Skeletal muscle cell (primary cell): ENCODE data around the gene ZNF407.
A peak's percentile ranks its signal among the peaks of the same experiment; 100 is the strongest.

Source experiments
- DNase-seq: peaks from one replicate; pipeline ENCODE4 v3.0.0-alpha.2; 2010; ENCODE audit warnings: low read depth
- H3K4me3 ChIP-seq: 2 replicates; pipeline ENCODE4 v1.5.1; 2011; ENCODE audit warnings: low read depth, mild to moderate bottlenecking, control low read depth, low read length, moderate library complexity

The ZNF407 gene

DNA sequence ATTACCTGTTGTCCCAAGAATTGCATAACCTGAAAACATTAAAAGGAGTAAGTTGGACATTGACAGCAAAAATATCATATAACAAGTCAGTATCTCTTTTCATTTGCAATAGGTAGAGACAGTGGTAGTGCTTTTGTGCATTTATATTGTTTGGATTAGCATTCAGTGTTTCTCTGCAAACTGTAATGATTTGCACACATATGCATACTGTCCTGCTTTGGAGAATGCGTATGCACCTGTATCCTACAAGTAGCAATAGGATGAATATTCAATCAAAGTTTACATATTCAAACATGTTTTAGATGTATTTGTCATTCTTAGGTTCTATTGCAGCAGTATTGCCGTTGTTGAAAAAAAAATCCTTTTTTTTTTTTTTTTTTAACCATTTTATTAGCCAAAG is 201.9 kb downstream of the ZNF407 start:
- no peak overlapping the region for H3K4me3 ChIP-seq
- DNase-seq = no peak

DNA sequence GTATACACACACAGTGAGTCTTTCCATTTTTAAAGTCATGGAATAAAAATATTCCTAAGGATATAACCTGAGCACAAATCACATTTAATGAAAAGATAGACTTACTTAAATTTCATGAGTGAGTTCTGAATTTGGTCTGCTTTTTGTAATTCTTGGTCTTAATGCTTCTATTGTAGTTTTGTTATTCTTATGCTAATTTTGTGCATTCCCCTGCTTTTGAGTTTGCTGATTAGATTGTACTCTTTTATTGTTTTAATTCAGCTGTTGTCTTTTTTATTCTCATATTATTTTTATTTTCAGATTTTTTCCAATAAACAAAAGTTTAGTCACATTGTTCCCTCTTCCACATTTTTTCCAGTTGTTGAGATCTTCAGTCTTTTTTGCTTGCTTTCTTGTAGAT is 202.4 kb downstream of the ZNF407 start:
- DNase-seq = no peak
- no peak overlapping the region for H3K4me3 ChIP-seq

DNA sequence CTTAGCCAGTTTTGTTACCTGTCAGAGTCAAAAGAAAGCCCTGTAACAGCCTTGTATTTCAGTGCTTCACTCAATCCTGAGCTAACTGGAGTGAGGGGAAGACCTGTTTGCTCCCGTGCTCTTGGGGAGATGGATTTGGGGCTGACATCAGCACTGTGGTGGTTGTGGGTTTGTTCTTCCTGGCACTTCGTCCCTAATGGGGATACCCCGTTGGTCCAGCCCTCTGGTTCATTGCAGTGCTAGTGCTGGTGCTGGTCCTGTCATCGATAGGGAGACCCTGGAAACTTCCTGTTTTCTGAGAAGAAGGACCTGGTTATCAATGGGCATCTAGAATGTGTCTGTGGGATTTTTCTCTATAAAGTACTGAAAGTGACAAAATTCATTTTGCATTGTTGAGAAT is 205.4 kb downstream of the ZNF407 start:
- DNase-seq = no peak
- H3K4me3 ChIP-seq = no peak overlapping the region

DNA sequence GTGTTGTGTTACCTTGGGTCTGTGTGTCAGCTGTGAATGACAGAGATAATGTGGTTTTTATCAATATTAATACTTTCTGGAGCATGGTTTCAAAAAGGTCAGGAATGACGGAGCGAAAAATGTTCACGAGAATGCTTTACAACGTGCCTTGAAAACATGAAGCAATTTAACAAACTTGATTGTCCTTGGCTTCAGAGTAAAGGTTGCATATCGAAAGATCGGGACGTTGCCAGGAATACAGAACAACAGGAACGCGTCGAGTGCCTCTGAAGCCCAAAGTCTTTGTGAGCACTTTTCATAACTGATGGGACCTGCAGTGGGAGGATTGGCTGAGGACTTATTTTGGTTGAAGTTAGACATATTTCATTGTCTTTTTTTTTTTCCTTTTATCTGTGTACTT is 206.1 kb downstream of the ZNF407 start:
- H3K4me3 ChIP-seq = no peak overlapping the region
- DNase-seq = no peak

DNA sequence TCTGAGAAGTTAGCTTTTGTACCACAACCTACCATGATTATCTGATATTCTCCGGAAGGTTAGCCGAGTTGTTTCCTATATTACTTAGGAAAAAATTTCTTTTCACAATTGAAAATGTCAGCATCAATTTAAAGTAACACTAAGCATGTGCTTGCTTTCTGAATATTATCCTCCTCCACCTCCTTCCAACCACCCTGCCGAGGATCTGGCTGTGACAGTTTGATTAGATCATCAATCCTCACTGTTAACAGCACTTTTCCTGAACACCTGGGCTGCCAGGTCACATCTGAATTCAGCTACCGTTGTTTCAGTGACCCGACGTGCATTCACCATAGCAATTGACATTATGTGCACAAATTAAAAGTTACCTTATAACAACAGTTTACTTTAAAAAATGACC is 207.0 kb downstream of the ZNF407 start:
- DNase-seq = no peak
- H3K4me3 ChIP-seq = no peak overlapping the region

DNA sequence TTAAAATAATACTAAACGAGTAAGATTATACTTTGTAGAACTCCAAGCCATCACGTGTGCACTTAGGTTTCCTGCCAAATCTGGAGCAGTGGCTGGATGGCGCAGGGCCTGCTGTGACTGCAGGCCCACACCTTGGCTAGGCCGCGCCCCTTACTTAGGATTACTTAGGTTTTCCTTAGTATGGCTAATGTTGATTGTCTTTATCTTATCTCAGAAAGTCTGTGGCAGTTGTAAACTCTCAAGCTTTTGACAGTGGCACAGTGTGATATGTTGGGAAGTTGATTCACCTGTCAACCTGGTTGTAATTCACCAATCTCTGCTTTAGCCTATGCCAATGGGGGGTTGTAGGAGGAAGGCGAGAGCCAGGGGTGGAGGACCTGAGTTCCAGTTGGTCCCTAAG is 208.4 kb downstream of the ZNF407 start:
- no peak for DNase-seq
- H3K4me3 ChIP-seq = no peak overlapping the region

DNA sequence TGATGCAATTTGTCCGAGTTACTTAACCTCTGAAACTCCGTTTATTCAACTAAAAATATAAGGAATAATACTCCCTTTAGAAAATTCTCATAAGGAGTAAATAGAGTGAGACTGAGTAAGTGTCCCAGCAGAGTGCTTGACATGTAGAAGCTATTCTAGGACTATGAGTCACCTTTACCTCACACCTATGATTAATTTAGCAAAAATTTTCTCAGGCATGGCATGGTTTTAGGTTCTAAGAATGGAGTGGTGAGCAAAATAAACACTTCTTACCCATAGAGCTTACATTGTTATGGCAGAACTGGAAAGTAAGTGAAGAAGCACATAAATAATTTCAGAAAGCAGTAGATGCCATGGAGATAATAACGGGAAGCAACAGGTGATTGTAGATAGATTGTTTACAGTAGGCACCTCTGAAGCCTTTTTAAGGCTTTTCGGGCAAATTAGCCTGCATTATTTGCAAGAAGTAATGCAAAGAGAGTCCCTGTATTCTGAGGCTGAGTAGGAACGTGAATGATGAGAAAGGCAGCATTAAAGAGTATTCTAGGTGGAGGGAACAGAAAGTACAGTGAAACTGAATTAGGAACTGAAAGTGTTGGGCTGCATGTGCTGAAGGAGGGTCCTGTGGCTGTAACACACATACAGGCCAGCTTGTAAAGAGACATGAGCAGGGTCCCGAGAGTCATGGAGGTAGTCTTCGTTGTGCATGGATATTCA is 209.2 kb downstream of the ZNF407 start:
- DNase-seq = peak; percentile 71
- H3K4me3 ChIP-seq = no peak overlapping the region

DNA sequence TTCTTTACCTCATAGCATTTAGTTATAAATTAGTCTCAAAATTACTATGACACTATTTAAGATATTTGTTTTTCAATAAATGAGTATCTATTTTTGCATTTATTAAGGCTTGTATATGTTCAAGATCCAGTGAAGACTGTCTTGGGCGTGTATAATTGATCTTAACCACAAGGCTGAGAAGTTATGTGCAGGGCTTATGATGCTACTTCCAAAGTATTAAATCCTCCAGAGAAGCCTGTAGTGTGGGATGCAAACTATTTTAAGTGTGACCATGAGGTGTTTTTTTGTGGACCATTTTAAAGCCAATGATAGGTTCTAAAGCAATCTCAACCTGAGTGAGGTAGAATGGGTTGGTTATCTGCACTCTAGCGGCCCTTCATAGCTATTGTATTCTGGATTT is 219.9 kb downstream of the ZNF407 start:
- DNase-seq = no peak
- no peak overlapping the region for H3K4me3 ChIP-seq

DNA sequence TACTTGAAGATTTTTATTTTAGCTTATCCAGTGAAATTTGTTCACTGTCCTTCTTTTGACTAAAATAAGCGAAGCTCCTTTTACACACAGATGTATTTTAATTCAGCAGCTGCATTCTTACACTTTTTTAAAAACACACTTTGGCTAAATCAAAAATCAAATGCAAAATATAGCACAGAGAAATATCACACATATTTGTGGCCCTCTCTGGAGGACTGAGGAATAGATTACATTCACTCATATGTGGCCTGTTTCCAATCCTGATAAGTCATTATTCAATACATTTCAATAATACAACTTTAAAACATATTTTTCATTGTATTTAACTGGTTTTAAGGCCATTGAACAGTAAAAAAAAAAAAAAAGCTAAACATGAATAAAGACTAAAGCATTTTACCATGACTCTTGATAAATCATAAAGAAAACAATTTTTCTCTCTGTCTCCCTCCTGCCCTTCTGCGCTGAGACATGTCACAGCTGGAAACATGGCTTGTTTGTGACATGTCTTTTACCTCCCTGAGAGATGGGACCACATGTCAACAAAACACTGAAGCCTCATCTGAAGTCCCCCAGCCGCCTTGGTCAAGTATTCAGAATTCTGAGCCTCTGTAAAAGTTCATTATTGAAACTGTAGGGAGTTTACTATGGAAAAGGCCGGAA is 221.0 kb downstream of the ZNF407 start:
- no peak for DNase-seq
- no peak overlapping the region for H3K4me3 ChIP-seq

DNA sequence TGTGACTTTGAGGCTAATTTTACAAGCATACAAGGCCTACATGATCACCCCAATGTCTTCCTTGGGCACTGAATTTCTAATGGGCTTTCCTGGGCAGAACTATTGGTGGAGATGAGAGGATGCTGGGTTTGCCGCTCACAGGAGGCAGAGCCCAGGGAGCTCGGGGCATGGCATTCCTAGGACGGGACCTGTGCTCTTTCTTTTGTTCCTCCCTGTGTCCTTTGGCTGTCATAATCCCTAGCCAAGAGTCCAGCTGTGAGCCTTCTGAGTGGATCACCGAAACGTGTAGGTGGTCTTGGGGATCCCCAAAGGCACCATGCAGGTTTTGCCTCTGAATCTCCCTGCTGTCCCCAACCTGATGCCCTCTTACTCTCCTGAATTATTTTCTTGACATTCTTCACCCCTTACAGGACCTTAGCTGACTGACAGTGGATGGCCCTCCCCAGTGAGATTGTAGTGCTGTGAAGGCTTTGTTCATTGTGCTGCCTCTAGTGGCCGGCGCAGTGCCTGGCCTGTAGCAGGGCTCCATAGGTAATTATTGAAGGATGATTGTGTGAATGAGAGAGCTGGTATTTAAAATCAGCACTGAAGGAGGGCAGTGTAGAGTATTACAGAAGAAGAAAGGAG is 221.9 kb downstream of the ZNF407 start:
- H3K4me3 ChIP-seq = no peak overlapping the region
- DNase-seq = no peak

DNA sequence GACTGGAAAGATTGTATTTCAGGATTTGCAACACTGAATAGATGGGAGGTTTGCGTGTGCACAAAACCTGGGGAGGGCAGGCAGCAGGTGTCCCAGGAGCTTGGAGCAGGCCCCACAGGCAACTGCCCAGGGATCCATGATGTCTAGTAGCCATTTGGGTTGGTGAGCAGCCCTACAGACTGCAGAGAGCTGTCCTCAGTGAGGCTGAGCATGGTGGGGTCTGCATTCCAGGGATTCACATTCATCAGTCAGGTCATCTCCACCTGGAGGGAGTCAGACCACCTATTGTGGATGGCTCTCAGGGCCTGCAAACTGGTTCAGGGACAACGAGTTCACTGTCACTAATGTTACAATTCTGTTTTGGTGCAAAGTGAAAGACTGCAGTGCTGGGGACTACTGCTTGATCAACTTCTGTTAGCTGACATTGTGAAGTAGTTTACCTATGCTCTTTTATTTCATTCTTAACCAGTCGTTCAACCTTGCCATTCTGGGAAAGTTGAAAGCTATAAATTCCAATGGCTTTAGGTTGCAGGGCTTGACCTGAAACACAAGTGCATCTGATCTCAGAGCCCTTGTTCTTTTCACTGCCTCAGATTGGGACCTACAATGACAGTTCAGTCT is 222.6 kb downstream of the ZNF407 start:
- no peak overlapping the region for H3K4me3 ChIP-seq
- DNase-seq = no peak

DNA sequence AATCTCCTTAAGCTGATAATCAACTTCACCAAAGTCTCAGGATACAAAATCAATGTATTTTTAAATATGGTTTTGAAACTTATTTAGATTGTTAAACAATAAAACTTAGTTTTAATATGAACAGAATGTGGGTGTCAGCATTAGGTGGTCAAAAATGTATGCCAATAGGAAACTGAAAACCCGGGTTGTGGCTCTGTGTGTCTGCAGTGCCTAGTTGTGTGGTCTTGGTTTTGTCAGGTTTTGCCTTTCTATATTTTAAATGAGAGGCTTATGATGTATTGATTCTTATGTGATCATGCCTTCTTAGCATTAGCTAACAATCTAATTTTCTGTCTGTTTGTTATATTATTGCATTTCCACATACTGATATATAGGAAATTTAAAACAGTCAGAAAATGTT is 227.8 kb downstream of the ZNF407 start:
- no peak overlapping the region for H3K4me3 ChIP-seq
- no peak for DNase-seq

DNA sequence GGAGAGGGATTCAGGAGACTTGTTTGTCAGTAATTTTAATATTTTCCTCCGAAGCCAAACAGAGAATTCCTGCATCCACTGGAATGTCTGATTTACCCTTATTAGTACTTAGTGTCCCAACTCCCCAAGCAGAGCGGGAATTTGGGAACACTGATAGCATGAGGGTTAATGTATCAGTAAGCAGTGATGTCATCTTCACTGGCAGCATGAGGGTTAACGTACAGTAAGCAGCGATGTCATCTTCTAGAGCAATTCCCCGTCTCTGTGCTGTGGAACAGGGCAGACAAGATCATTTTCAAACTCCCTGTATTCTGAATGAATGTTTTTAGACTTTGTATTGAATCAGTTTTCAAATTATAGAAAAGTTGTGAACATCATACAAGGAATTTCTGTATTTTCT is 228.9 kb downstream of the ZNF407 start:
- DNase-seq = no peak
- no peak overlapping the region for H3K4me3 ChIP-seq

DNA sequence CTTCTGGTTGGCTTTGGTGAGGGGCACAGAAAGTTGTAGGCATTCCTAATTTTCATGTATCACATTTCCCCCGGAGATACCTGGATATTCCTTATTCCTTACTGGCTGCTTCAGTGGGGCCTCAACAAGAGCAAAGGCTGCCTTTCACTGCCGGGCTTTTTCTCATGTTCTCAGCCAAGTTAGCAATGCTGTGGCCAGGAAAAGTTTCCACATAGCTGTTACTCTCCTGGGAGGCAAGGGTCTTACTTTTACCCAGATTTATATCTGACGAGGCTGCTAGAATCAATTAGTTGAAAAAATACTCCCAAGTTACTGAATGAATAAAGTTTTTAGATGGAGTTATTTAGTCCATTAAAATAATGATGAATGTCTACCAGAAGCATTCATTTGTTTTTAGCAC is 230.5 kb downstream of the ZNF407 start:
- no peak overlapping the region for H3K4me3 ChIP-seq
- DNase-seq = no peak

DNA sequence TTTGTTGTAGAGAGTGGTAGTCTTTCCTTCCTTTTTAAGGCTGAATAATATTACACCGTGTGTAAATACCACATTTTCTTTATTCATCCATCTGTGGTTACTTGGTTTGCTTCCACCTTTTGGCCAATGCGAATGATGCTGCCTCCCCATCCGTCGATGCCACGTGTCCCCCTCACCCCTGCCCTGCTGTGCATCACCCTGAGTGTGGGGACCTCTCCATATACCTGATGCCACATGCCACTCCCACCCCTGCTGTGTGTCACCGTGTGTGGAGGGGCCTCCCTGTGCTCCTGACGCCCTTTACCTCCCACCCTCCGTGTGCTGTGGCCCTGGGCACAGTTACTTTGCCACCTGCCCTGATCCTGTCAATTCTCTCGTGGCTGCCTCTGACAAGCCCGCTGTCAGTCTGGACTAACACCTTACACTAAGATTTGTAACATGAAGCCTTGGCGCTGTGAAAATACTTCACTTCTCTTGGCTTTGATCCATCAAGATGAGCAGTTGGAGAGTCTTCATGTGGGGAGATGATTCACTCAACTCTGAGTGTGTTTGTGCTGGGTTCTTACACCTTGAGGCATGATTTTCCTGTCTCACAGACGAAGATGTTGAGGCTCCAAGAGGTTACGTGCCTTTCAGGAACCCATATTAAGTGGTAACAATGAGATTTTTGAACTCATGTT is 234.0 kb downstream of the ZNF407 start:
- peak; percentile 20 for DNase-seq
- H3K4me3 ChIP-seq = no peak overlapping the region

DNA sequence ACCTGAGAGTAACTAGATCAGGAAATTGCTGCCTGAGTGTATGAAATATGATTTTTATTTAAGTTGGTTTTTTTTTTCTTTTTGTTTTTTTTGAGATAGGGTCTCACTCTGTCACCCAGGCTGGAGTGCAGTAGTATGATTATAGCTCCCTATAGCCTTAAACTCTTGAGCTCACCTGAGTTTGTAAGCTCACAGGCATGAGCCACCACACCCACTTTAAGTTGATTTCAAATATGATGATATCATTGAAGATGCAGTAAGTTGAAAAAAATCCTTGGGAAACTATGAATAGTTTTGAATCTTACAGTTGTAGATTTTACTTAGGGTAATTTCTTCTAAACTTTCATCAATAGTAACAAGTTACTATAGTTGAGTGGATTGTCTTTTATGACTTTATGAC is 234.7 kb downstream of the ZNF407 start:
- DNase-seq = no peak

DNA sequence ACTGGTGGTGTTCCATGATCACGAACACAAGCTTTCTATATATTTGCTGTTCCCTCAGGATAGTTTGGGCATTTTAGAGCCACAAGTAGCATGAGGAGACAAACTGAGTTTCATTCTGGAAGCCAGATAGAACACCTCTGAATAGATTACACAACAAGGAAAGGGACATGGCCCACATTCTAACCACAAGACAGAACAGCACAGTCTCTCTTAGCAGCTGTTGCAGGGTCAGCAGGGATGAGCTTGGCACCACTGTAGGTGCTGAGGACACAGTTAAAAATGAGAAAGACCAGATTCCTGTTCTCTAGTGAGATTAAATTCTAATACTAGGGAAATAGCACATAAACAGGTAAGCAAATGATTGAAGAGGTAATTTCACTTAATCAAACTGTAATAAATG is 235.3 kb downstream of the ZNF407 start:
- DNase-seq = no peak
- no peak overlapping the region for H3K4me3 ChIP-seq

More for the DNA sequence above, 234.7 kb downstream of the ZNF407 start:
- H3K4me3 ChIP-seq = no peak overlapping the region

DNA sequence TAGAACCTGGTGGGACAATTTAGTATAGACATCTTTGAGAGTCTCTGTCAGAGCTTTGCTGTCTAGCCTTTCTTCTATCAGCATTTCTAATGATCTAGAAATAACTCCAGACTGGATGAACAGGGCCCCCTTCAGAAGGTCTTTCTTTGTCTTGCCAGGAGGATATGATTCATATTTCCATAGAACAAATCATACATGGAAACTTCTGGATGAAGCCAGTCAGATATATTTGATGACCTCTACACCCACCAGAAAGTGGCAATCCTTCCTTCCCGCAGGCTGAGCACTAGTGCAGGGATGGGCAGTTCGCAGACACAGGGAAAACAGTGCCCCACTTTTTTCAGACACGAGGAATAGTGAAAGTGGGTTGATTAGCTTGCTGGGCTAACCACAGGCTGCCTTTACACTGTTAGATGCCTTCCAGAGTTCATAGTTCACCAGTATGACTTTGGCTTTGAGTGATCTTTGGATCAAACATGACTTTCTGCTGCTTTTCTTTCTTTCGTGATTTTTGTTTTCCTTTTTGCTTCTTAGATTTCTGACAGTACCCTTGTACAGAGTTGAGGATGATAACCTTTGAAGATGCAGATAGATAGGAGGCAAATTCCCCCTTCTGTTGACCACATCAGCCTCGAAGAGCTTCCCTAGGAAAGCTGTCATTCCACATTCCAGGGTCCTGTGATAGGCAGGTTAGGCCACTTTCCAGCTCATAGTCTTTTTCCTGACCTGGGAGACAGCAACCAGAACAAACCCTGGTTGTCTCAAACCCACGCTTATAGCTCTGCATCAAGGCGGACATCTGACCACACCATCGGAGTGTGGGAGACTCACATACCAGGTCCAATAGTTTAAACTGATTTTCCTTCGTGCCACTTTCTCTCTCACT is 237.0 kb downstream of the ZNF407 start:
- no peak overlapping the region for H3K4me3 ChIP-seq
- no peak for DNase-seq
